HUES64 (cell line): ENCODE results near the gene SLC34A3.

Source experiments
- H3K27ac ChIP-seq: 2 replicates; pipeline ENCODE4 v1.7.0; 2013; ENCODE audit warnings: low read depth, low read length, inconsistent platforms
- H3K27me3 ChIP-seq: 2 replicates; pipeline ENCODE4 v1.6.1; 2013; ENCODE audit warnings: mild to moderate bottlenecking, low read length; ENCODE audit not compliant: insufficient read depth
- H3K36me3 ChIP-seq: 2 replicates; pipeline ENCODE4 v1.6.1; 2013; ENCODE audit warnings: mild to moderate bottlenecking, low read length; ENCODE audit not compliant: insufficient read depth
- H3K4me1 ChIP-seq: 2 replicates; pipeline ENCODE4 v1.6.1; 2013; ENCODE audit warnings: mild to moderate bottlenecking, low read length, moderate library complexity; ENCODE audit not compliant: insufficient read depth
- H3K4me3 ChIP-seq: 2 replicates; pipeline ENCODE4 v1.5.1; 2013; ENCODE audit warnings: mild to moderate bottlenecking, low read length, moderate library complexity
- H3K9ac ChIP-seq: 2 replicates; pipeline ENCODE4 v1.6.1; 2013; ENCODE audit warnings: mild to moderate bottlenecking, low read depth, low read length
- H3K9me3 ChIP-seq: 2 replicates; pipeline ENCODE4 v1.6.1; 2013; ENCODE audit warnings: low read depth, low read length; ENCODE audit not compliant: insufficient read depth
- WGBS: fragments of 150-250, 120-280 bp; methylation state at CpG from one replicate; pipeline ENCODE4 v1.1.7; 2013; ENCODE audit warnings: missing lambda C conversion rate; 5-methylcytosine and 5-hydroxymethylcytosine counted together

SLC34A3 gene

GRCh38 chr9:137247916-137248175 is 17.1 kb downstream of the SLC34A3 start:
- 93% methylated on average over 6 of the region's 6 CpGs for WGBS
- Histone ChIP-seq H3K4me3 (no peak overlapping the region), H3K27me3 (no peaks in the 10 kb centered on the region; the same call in 1 of the 2 replicates), H3K4me1 (peaks cover 10% of the 10 kb centered on the region), H3K27ac (no peak overlapping the region), H3K9ac (no peak overlapping the region), H3K9me3 (no peaks in the 10 kb centered on the region), H3K36me3 (peaks cover 12% of the 10 kb centered on the region)

GRCh38 chr9:137250329-137251193 is 19.9 kb downstream of the SLC34A3 start:
- Histone ChIP-seq H3K9ac (no peak overlapping the region), H3K27me3 (no peaks in the 10 kb centered on the region; the same call in 1 of the 2 replicates), H3K4me1 (peaks cover 5% of the 10 kb centered on the region; the same call in 1 of the 2 replicates), H3K9me3 (no peaks in the 10 kb centered on the region), H3K4me3 (no peak overlapping the region), H3K27ac (no peak overlapping the region), H3K36me3 (no peaks in the 10 kb centered on the region)
- WGBS = 80% methylated on average over 17 of the region's 18 CpGs

- no peaks in the 10 kb centered on the region for H3K36me3 ChIP-seq
- no peaks in the 10 kb centered on the region for H3K9me3 ChIP-seq
- H3K9ac ChIP-seq = no peak within 1 kb of the TSS
- H3K4me3 ChIP-seq = no peak within 1 kb of the TSS
- 68% methylated on average over 4 of the region's 4 CpGs for WGBS
- H3K27me3 ChIP-seq = no peaks in the 10 kb centered on the region; the same call in 1 of the 2 replicates
- H3K4me1 ChIP-seq = peaks cover 5% of the 10 kb centered on the region; the same call in 1 of the 2 replicates
- no peak within 1 kb of the TSS for H3K27ac ChIP-seq
Measured at GRCh38 chr9:137251194-137251461, 20.4 kb downstream of the SLC34A3 start, which contains the start of gene STPG3. TSS of gene STPG3 (plus strand) at chr9:137251286. CDS start at chr9:137251287, 1 bp downstream.

- H3K4me1 ChIP-seq = peaks cover 5% of the 10 kb centered on the region; the same call in 1 of the 2 replicates
- peaks cover 3% of the 10 kb centered on the region for H3K36me3 ChIP-seq
- 91% methylated on average over 21 of the region's 22 CpGs for WGBS
- no peak overlapping the region for H3K4me3 ChIP-seq
- H3K27ac ChIP-seq = no peak overlapping the region
- H3K9me3 ChIP-seq = no peaks in the 10 kb centered on the region
- no peaks in the 10 kb centered on the region; the same call in 1 of the 2 replicates for H3K27me3 ChIP-seq
- H3K9ac ChIP-seq = no peak overlapping the region
Measured at GRCh38 chr9:137251490-137252268, 21.0 kb downstream of the SLC34A3 start.

- H3K36me3 ChIP-seq = peaks cover 9% of the 10 kb centered on the region
- H3K27me3 ChIP-seq = no peaks in the 10 kb centered on the region; the same call in 1 of the 2 replicates
- H3K4me3 ChIP-seq = no peak overlapping the region
- H3K27ac ChIP-seq = no peak overlapping the region
- H3K9ac ChIP-seq = no peak overlapping the region
- peaks cover 5% of the 10 kb centered on the region; the same call in 1 of the 2 replicates for H3K4me1 ChIP-seq
- H3K9me3 ChIP-seq = no peaks in the 10 kb centered on the region
- 75% methylated on average over 35 of the region's 35 CpGs for WGBS
Measured at GRCh38 chr9:137252555-137253506, 22.1 kb downstream of the SLC34A3 start.

GRCh38 chr9:137253717-137254623 is 23.3 kb downstream of the SLC34A3 start:
- peak overlapping the region; percentile 93 for H3K4me3 ChIP-seq
- no peaks in the 10 kb centered on the region for H3K9me3 ChIP-seq
- 56% methylated on average over 21 of the region's 21 CpGs for WGBS
- H3K27ac ChIP-seq = no peak overlapping the region
- H3K9ac ChIP-seq = peak overlapping the region; percentile 84; the same call in 1 of the 2 replicates
- H3K27me3 ChIP-seq = no peaks in the 10 kb centered on the region; the same call in 1 of the 2 replicates
- H3K36me3 ChIP-seq = peaks cover 20% of the 10 kb centered on the region
- H3K4me1 ChIP-seq = peaks cover 5% of the 10 kb centered on the region; the same call in 1 of the 2 replicates

GRCh38 chr9:137254624-137255447 is 24.1 kb downstream of the SLC34A3 start, which contains the start of gene NELFB:
TSS of gene NELFB (plus strand) at chr9:137255327.
- peaks cover 25% of the 10 kb centered on the region for H3K36me3 ChIP-seq
- peak within 1 kb of the TSS; percentile 88 for H3K9ac ChIP-seq
- peaks cover 5% of the 10 kb centered on the region; the same call in 1 of the 2 replicates for H3K4me1 ChIP-seq
- 1% methylated on average over 105 of the region's 105 CpGs for WGBS
- H3K27me3 ChIP-seq = no peaks in the 10 kb centered on the region; the same call in 1 of the 2 replicates
- H3K4me3 ChIP-seq = peak within 1 kb of the TSS; percentile 93
- no peaks in the 10 kb centered on the region for H3K9me3 ChIP-seq
- H3K27ac ChIP-seq = peak within 1 kb of the TSS; percentile 45; the same call in 1 of the 2 replicates

- Histone ChIP-seq H3K36me3 (peaks cover 25% of the 10 kb centered on the region), H3K9me3 (no peaks in the 10 kb centered on the region), H3K4me1 (peaks cover 5% of the 10 kb centered on the region; the same call in 1 of the 2 replicates), H3K27ac (0 out of 2 replicates have a peak overlapping the region, but pooled peaks have one; percentile 45), H3K27me3 (no peaks in the 10 kb centered on the region), H3K9ac (peak overlapping the region; percentile 88), H3K4me3 (peak overlapping the region; percentile 93)
- 4% methylated on average over 51 of the region's 51 CpGs for WGBS
Measured at GRCh38 chr9:137255448-137256114, 24.9 kb downstream of the SLC34A3 start.

GRCh38 chr9:137256362-137256761 is 25.7 kb downstream of the SLC34A3 start:
- WGBS = 93% methylated on average over 15 of the region's 15 CpGs
- Histone ChIP-seq H3K9me3 (no peaks in the 10 kb centered on the region), H3K36me3 (peaks cover 25% of the 10 kb centered on the region), H3K27me3 (no peaks in the 10 kb centered on the region), H3K27ac (no peak overlapping the region), H3K9ac (no peak overlapping the region), H3K4me1 (peaks cover 5% of the 10 kb centered on the region; the same call in 1 of the 2 replicates), H3K4me3 (peak overlapping the region; percentile 93)
